Retina (tissue), 1 donor: Measurements from ENCODE around the gene CLDN15.

ENCODE experiments used
- DNase-seq: peaks from one replicate; pipeline ENCODE4 v3.0.0-alpha.2; 2016

Gene CLDN15

GRCh38 chr7:101195884-101196283 is 41.7 kb downstream of the CLDN15 start:
- DNase-seq, result no peak

GRCh38 chr7:101189109-101189508 is 48.5 kb downstream of the CLDN15 start:
- DNase-seq, result no peak

DNA sequence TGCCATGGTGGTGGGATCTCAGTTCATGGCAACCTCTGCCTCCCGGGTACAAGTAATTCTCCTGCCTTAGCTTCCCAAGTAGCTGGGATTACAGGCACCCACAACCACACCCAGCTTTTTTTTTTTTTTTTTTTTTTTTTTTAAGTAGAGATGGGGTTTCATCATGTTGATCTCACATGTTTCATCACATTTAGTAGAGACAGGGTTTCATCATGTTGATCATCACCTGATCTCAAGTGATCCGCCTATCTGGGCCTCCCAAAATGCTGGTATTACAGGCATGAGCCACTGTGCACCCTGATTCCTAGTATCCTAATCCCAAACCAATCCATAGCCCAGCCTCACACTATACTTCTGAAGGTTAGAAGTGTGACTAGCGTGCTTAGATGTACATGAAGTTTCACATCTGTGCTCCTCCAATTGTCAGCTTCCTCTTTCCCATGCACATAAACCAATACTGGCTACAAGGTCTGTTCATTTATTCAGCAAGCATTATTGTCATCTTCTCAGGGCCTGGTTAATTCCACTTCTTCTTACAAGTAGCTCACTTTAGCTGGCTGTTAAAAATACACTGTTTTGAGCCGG is 50.7 kb downstream of the CLDN15 start:
- DNase-seq, result no peak

GRCh38 chr7:101186194-101186593 is 51.4 kb downstream of the CLDN15 start:
- no peak for DNase-seq

DNA sequence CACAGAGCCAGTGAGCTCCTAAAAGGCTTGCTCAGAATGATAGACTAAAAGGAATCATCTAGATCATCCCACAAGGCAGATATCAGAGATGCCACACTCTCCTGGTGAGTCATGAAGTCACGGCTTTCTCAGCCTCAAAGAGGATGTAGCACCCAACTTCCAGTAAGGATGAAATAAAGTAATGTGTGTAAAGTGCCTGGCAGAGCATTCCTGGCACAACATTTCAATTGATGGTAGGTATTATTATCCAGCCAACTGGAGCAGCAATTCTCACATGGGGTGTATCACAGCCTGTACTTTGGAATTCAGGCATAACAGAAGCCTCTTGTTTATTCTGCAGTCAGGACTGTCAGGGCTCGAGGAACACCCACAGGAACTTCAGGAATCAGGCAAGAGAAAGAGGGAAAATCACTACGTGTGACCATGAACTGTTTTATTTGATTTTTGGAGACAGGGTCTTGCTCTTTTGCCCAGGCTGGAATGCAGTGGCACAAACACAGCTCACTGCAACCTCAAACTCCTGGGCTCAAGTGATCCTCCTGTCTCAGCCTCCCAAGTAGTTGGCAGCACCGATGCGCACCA is 52.3 kb downstream of the CLDN15 start:
- no peak for DNase-seq
